ENCODE results near the gene SMCHD1.
A peak's percentile ranks its signal among the peaks of the same experiment; 100 is the strongest.

SMCHD1 gene

DNA sequence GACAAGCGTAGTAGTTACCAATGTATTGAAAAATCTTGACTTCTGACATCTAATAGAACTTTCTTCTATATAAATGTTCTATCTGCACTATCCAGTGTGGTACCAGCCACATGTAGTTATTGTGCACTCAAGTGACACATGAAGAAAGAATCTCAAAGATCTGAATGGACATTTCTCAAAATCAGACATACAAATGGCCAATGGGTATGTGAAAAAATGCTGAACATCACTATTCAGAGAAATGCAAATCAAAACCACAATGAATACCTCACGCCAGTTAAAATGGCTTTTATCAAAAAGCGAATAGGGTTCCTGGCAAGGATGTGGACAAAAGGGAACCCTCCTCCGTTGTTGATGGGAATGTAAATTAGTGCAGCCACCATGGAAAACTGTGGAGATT is 37.5 kb upstream of the SMCHD1 start:
- H3K4me3 ChIP-seq (replicated peaks in 1 of 2; ENCODE audit: low read depth in 2 of 2, low read length in 2 of 2): no peak overlapping the region
- peak in 1 of 2 donors; percentile 27 for DNase-seq (ENCODE audit: low read depth in 2 of 2)
- TF ChIP-seq, protein P1, sequence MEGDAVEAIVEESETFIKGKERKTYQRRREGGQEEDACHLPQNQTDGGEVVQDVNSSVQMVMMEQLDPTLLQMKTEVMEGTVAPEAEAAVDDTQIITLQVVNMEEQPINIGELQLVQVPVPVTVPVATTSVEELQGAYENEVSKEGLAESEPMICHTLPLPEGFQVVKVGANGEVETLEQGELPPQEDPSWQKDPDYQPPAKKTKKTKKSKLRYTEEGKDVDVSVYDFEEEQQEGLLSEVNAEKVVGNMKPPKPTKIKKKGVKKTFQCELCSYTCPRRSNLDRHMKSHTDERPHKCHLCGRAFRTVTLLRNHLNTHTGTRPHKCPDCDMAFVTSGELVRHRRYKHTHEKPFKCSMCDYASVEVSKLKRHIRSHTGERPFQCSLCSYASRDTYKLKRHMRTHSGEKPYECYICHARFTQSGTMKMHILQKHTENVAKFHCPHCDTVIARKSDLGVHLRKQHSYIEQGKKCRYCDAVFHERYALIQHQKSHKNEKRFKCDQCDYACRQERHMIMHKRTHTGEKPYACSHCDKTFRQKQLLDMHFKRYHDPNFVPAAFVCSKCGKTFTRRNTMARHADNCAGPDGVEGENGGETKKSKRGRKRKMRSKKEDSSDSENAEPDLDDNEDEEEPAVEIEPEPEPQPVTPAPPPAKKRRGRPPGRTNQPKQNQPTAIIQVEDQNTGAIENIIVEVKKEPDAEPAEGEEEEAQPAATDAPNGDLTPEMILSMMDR (IDR thresholded peaks at IDR 0.05; ENCODE audit: low read depth, low read length): no peak

DNA sequence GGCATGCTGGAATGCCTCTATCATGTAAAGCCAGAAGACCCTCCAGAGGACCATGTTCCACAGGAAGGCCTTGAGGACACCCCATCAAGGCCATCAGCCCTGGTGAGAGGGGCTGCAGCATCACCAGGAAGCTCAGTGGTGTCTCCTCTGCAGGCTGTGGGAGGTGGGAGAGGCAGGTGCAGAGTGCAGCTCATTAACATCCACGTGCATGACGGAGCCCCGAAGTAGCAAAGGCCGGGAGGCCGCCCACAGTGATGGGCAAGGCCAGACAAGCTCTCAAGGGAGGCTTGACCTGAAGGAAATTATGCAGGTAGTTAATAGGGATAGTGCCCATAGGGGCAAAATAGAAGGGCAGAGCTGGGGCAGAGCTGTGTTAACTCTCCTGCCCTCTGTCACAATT is 30.3 kb upstream of the SMCHD1 start:
- no peak for DNase-seq (ENCODE audit: low read depth in 2 of 2)
- TF ChIP-seq, protein P1 (IDR thresholded peaks at IDR 0.05; ENCODE audit: low read depth, low read length): no peak
- no peak overlapping the region for H3K4me3 ChIP-seq (replicated peaks in 1 of 2; ENCODE audit: low read depth in 2 of 2, low read length in 2 of 2)

DNA sequence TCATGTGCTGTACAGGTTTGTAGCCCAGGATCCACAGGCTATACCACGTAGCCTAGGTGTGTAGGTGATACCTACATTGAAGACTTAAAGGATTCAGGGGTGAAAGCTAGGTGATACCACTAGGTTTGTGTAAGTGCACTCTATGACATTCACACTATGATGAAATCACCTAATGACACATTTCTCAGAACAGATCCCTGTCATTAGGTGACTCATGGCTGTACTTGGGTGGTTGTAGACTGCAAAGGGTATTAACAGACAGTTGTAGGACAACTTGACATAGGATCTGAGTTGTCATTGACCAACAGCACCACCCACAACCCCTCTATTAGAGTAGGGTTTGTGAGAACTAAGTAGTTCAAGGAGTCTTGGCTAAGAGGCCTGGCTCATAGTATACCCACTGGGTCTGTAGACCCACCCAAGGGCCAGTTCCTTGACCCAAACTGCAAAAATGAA is 27.7 kb upstream of the SMCHD1 start:
- DNase-seq (ENCODE audit: low read depth in 2 of 2): peak in 1 of 2 donors; percentile 64
- no peak overlapping the region for H3K4me3 ChIP-seq (replicated peaks in 1 of 2; ENCODE audit: low read depth in 2 of 2, low read length in 2 of 2)
- TF ChIP-seq, protein P1 (IDR thresholded peaks at IDR 0.05; ENCODE audit: low read depth, low read length): no peak

DNA sequence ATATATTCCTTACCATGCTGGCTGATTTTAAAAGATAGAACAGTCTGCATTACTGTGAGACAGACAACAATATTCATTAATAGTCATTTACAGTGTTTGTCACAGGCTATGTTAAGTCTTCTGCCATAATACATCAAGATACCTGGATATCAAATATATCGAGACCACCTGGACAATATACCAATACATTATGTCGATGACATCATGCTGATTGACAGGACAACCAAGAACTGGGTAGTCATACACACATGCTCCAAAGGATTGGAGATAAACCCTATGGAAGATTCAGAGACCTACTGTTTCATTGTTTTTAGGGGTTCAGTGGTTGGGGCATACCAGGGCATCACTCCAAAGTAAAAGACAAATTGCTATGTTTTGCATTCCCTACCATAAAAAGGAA is 26.5 kb upstream of the SMCHD1 start:
- TF ChIP-seq, protein P1 (IDR thresholded peaks at IDR 0.05; ENCODE audit: low read depth, low read length): no peak
- no peak overlapping the region for H3K4me3 ChIP-seq (replicated peaks in 1 of 2; ENCODE audit: low read depth in 2 of 2, low read length in 2 of 2)

DNA sequence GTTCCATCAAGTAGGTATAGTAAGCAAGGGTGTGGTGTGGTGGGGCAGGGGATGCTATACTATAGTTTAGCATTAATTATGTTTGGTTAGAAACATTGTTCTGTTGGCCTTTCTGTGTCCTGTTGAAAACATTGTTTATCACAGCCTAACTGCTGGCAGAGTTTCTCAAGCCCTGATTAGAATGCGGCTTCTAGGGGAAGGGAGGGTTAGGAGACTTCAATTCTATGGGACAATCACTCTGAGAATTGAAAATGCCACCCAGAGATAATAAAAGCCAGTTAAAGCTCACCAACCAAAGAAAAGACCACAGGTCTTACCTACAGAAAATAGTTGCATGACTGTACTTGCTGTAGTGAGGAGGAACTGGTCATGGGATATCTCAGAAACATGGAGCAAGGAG is 19.9 kb upstream of the SMCHD1 start:
- no peak overlapping the region for H3K4me3 ChIP-seq (replicated peaks in 1 of 2; ENCODE audit: low read depth in 2 of 2, low read length in 2 of 2)

More for the DNA sequence above, 26.5 kb upstream of the SMCHD1 start:
- DNase-seq (ENCODE audit: low read depth in 2 of 2): no peak

DNA sequence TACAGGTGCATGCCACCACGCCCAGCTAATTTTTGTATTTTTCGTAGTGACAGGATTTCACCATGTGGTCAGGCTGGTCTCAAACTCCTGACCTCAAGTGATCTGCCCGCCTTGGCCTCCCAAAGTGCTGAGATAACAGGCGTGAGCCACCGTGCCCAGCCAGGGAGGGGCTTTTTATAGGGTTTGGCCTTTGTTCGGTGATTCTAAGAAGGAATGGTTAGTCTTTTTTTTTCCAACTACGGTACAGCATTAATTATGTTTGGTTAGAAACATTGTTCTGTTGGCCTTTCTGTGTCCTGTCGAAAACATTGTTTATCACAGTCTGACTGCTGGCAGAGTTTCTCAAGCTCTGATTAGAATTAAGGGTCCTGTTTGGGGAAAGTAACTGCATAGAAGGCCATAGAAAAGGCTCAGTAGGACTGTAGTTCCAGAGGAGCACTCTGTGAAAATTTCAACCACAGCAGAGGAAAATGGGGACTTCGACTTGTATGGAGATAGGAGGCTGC is 19.3 kb upstream of the SMCHD1 start:
- DNase-seq (ENCODE audit: low read depth in 2 of 2): peak in 1 of 2 donors; percentile 44
- H3K4me3 ChIP-seq (replicated peaks in 1 of 2; ENCODE audit: low read depth in 2 of 2, low read length in 2 of 2): no peak overlapping the region
- TF ChIP-seq, protein P1 (IDR thresholded peaks at IDR 0.05; ENCODE audit: low read depth, low read length): no peak

More for the DNA sequence above, 19.9 kb upstream of the SMCHD1 start:
- DNase-seq (ENCODE audit: low read depth in 2 of 2): no peak
- TF ChIP-seq, protein P1 (IDR thresholded peaks at IDR 0.05; ENCODE audit: low read depth, low read length): no peak

DNA sequence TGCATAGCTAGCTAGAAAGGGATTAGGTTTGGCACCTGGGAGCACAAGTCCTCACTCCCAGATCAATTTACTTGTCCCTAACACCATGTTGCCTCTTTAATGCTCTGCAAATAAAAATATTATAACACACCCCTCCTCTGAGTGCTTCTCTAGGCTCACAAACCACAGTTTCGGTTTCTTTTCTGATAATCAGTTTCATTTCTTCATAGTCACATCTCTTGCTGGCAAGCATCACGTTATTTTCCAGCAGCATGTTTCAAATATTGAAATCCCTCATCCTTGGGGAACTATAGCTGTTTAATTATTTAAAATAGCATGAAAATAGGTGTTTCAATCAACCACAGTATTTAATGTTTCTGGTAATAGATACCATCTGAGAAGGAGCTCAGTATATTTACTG is 13.9 kb upstream of the SMCHD1 start:
- TF ChIP-seq, protein P1 (IDR thresholded peaks at IDR 0.05; ENCODE audit: low read depth, low read length): no peak
- no peak overlapping the region for H3K4me3 ChIP-seq (replicated peaks in 1 of 2; ENCODE audit: low read depth in 2 of 2, low read length in 2 of 2)
- peak; percentile 34 to 41 for DNase-seq (ENCODE audit: low read depth in 2 of 2)
